Ovary (tissue), 9 donors: Measurements from ENCODE around the gene AKAP9. TPM values are rescaled to one million over a fixed set of nuclear protein-coding genes. Genes with fewer than 3 reads are reported as not detected.
A peak's percentile ranks its signal among the peaks of the same experiment; 100 is the strongest.

Experiments
- DNase-seq, 5 donors: peaks; one replicate each; pipeline ENCODE4 v3.0.0-alpha.2; 2019 to 2020
- H3K27ac ChIP-seq, 2 donors: fragments of 200-600 bp; one replicate each; pipeline versions ENCODE4 v1.5.1 to v1.8.0; 2019 to 2022
- H3K27me3 ChIP-seq: fragments of 200-600 bp; one replicate; pipeline ENCODE4 v1.8.0; 2022
- H3K36me3 ChIP-seq: fragments of 200-600 bp; sonication (generic); one replicate; pipeline ENCODE4 v1.5.1; 2019
- H3K4me1 ChIP-seq: one replicate; pipeline ENCODE4 v1.8.1; 2013; ENCODE audit warnings: mild to moderate bottlenecking, moderate library complexity; ENCODE audit not compliant: insufficient read depth
- H3K4me3 ChIP-seq: fragments of 200-600 bp; sonication (generic); one replicate; pipeline ENCODE4 v1.5.1; 2017
- H3K9me3 ChIP-seq, 2 donors: fragments of 200-600 bp in 1 of 2; sonication (generic) in 1 of 2; one replicate each; pipeline versions ENCODE4 v1.5.1 to v1.8.1; 2013 to 2019; ENCODE audit warnings: mild to moderate bottlenecking in 1 of 2, moderate library complexity in 1 of 2
- CTCF ChIP-seq, 3 donors: fragments of 450-650 bp in 2 of 3; fragments of 200-600 bp in 1 of 3; IDR thresholded peaks; one replicate each; pipeline versions ENCODE4 v1.5.1 to v1.8.0; 2016 to 2022; ENCODE audit warnings: antibody characterized with exemption in 3 of 3, mild to moderate bottlenecking in 1 of 3
- EP300 ChIP-seq: sonication (generic); formaldehyde crosslinking; IDR thresholded peaks from one replicate; pipeline ENCODE4 v1.6.1; 2017; ENCODE audit warnings: antibody characterized with exemption
- POLR2A ChIP-seq: fragments of 450-650 bp; IDR thresholded peaks from one replicate; pipeline ENCODE4 v1.6.1; 2017; ENCODE audit warnings: antibody characterized with exemption, mild to moderate bottlenecking, moderate library complexity
- WGBS, 3 donors: extraction: QIAGEN DNeasy Blood & Tissue Kit in 1 of 3; methylation state at CpG; one replicate each; pipeline versions ENCODE4 v1.1.5 to v1.1.7; 2013 to 2017; 5-methylcytosine and 5-hydroxymethylcytosine counted together
- intact Hi-C, 4 donors: fragments of 100-400 bp; cut with DNase I; formaldehyde crosslinking; loops; one replicate each; pipeline versions ENCODE4 v1.11.0 to v1.15.1; 2022 to 2023
- polyA plus RNA-seq, 2 donors: library from polyadenylated mRNA; stranded (reverse); fragments of 200-250 nt in 1 of 2; fragments of 350-450 nt in 1 of 2; fragmentation: Illumina TruSeq in 1 of 2; extraction: RNeasy Lipid Tissue Mini Kit (QIAGEN cat#74804) in 1 of 2; gene quantifications; one replicate each; pipeline ENCODE4 v1.2.3, GENCODE V29; 2013 to 2014
- total RNA-seq, 7 donors: library from RNA; depleted of rRNA in 2 of 7; stranded (reverse); fragments of >200 nt in 2 of 7; fragmentation: NEBNext Ultra II Directional in 3 of 7; extraction: Animal tissue kit (Norgen Biotek cat#: 25700) in 3 of 7; gene quantifications; one replicate each; pipeline versions ENCODE4 v1.1.0 to v1.2.4, GENCODE V29; 2016 to 2023
- donor health status: DM: no; HTN: no; CAD: no; lungs with moderate emphysema.
- donor health status: DM: no; HTN: no; CAD: no.
- donor health status: Bipolar disorder and iron deficiency.
- donor health status: DM: yes; HTN: yes; CAD: no.
- donor health status: DM: no; HTN: no; CAD: no.
- donor health status: DM: yes; HTN: yes; CAD: no.

Gene AKAP9
- total and polyA plus RNA-seq, 9 donors, result 22.1 to 92.8 (median 57.7) TPM

- Histone ChIP-seq H3K27me3 (no peaks in the 10 kb centered on the region), H3K27ac (no peak overlapping the region), H3K9me3 (no peaks in the 10 kb centered on the region), H3K4me1 (peaks cover under 1% of the 10 kb centered on the region), H3K36me3 (no peaks in the 10 kb centered on the region), H3K4me3 (no peak overlapping the region)
- WGBS, 3 donors, result 88 to 94% (median 91%) methylated on average over 2 of the region's 2 CpGs
- TF ChIP-seq CTCF (IDR thresholded peaks at IDR 0.05) (no peak), EP300 (no peak), POLR2A (no peak)
- intact Hi-C loops, result no loop called here
- DNase-seq, result no peak
Measured at GRCh38 chr7:92064438-92065029, 123.9 kb downstream of the AKAP9 start.

GRCh38 chr7:92071032-92071431 is 130.4 kb downstream of the AKAP9 start:
- peaks cover 1% of the 10 kb centered on the region for H3K4me1 ChIP-seq
- H3K27me3 ChIP-seq, result no peaks in the 10 kb centered on the region
- H3K9me3 ChIP-seq, result no peaks in the 10 kb centered on the region
- intact Hi-C loops, result no loop called here
- H3K4me3 ChIP-seq, result no peak overlapping the region
- no peaks in the 10 kb centered on the region for H3K36me3 ChIP-seq
- TF ChIP-seq EP300 (no peak), POLR2A (no peak), CTCF (IDR thresholded peaks at IDR 0.05) (no peak)
- peak overlapping the region in 1 of 2 donors; percentile 74 for H3K27ac ChIP-seq
- peak in 4 of 5 donors; percentile 24 to 51 (median 33) for DNase-seq
- 10 to 30% (median 15%) methylated on average over 5 of the region's 5 CpGs for WGBS, 3 donors

- Histone ChIP-seq H3K4me1 (peaks cover 1% of the 10 kb centered on the region), H3K36me3 (no peaks in the 10 kb centered on the region), H3K27me3 (no peaks in the 10 kb centered on the region), H3K27ac (peak overlapping the region in 1 of 2 donors; percentile 74), H3K4me3 (no peak overlapping the region), H3K9me3 (no peaks in the 10 kb centered on the region)
- intact Hi-C loops, result no loop called here
- DNase-seq, result no peak
- WGBS, 3 donors, result 36 to 67% (median 46%) methylated on average over 1 of the region's 1 CpG
- TF ChIP-seq EP300 (no peak), POLR2A (no peak), CTCF (IDR thresholded peaks at IDR 0.05) (no peak)
Measured at GRCh38 chr7:92072121-92072520, 131.5 kb downstream of the AKAP9 start.

- no peak for DNase-seq
- peak overlapping the region in 1 of 2 donors; percentile 74 for H3K27ac ChIP-seq
- no peak for TF ChIP-seq POLR2A
- no peak for TF ChIP-seq EP300
- TF ChIP-seq CTCF (IDR thresholded peaks at IDR 0.05), result no peak
- H3K27me3 ChIP-seq, result no peaks in the 10 kb centered on the region
- H3K36me3 ChIP-seq, result no peaks in the 10 kb centered on the region
- peaks cover 1% of the 10 kb centered on the region for H3K4me1 ChIP-seq
- 98 to 99% (median 98%) methylated on average over 3 of the region's 3 CpGs for WGBS, 3 donors
- H3K4me3 ChIP-seq, result no peak overlapping the region
- intact Hi-C loops, result no loop called here
- H3K9me3 ChIP-seq, result no peaks in the 10 kb centered on the region
Measured at GRCh38 chr7:92072708-92073107, 132.0 kb downstream of the AKAP9 start.
